Stimulated activated CD8-positive, alpha-beta memory T cell treated with anti-CD3 and anti-CD28 coated beads, Interleukin-15, amount 100 ng/mL, for 24 hours (primary cell): ENCODE data around the gene FUT7.
"Not testable (repeated sequence)": the region's sequence is repeated elsewhere in the genome, so short reads cannot be mapped to it uniquely, and the experiment has no call there.

Experiments used
- DNase-seq: peaks from one replicate; pipeline ENCODE4 v3.0.0-alpha.2; 2020; ENCODE audit warnings: low read depth

The FUT7 gene

GRCh38 chr9:137017791-137018497 lies 13.9 kb downstream of the FUT7 start:
- DNase-seq = no peak

- no peak for DNase-seq
Measured at GRCh38 chr9:137017071-137017470, 14.8 kb downstream of the FUT7 start.

- no peak for DNase-seq
Measured at GRCh38 chr9:137016436-137016835, 15.5 kb downstream of the FUT7 start.

GRCh38 chr9:137015976-137016375 lies 15.9 kb downstream of the FUT7 start:
- no peak for DNase-seq

GRCh38 chr9:137015540-137015930 lies 16.4 kb downstream of the FUT7 start:
- no peak for DNase-seq

GRCh38 chr9:137014776-137015539 lies 16.9 kb downstream of the FUT7 start:
- no peak for DNase-seq

GRCh38 chr9:137014166-137014565 lies 17.7 kb downstream of the FUT7 start:
- no peak for DNase-seq

GRCh38 chr9:137013571-137013940 lies 18.3 kb downstream of the FUT7 start:
- no peak for DNase-seq

GRCh38 chr9:137012694-137013570 lies 19.0 kb downstream of the FUT7 start:
- DNase-seq = no peak

- no peak for DNase-seq
Measured at GRCh38 chr9:137011907-137012675, 19.8 kb downstream of the FUT7 start.

- no peak for DNase-seq
Measured at GRCh38 chr9:137011156-137011555, 20.7 kb downstream of the FUT7 start.

GRCh38 chr9:137009938-137010732 lies 21.8 kb downstream of the FUT7 start:
- DNase-seq = no peak

GRCh38 chr9:137009217-137009616 lies 22.7 kb downstream of the FUT7 start:
- DNase-seq = no peak

GRCh38 chr9:137008312-137008711 lies 23.6 kb downstream of the FUT7 start:
- DNase-seq = no peak

- DNase-seq = no peak
Measured at GRCh38 chr9:137007816-137008270, 24.0 kb downstream of the FUT7 start.

- no peak for DNase-seq
Measured at GRCh38 chr9:137007108-137007815, 24.6 kb downstream of the FUT7 start.

GRCh38 chr9:137006116-137007003 lies 25.5 kb downstream of the FUT7 start:
- no peak for DNase-seq

GRCh38 chr9:137004285-137004684 lies 27.6 kb downstream of the FUT7 start:
- not testable (repeated sequence) for DNase-seq

GRCh38 chr9:137002646-137003041 lies 29.2 kb downstream of the FUT7 start:
- no peak for DNase-seq
